Peyer's patch (tissue), 4 donors: ENCODE results near the gene AKAP3. TPM values are rescaled to one million over a fixed set of nuclear protein-coding genes. Genes with fewer than 3 reads are reported as not detected.
A peak's percentile ranks its signal among the peaks of the same experiment; 100 is the strongest.

Experiments
- DNase-seq, 3 donors: peaks; one replicate each; pipeline ENCODE4 v3.0.0-alpha.2; 2017 to 2019
- H3K27ac ChIP-seq, 4 donors: fragments of 200-600 bp; sonication (generic); one replicate each; pipeline ENCODE4 v1.5.1; 2016 to 2019
- H3K27me3 ChIP-seq, 2 donors: fragments of 200-600 bp; sonication (generic); one replicate each; pipeline ENCODE4 v1.5.1; 2019
- H3K36me3 ChIP-seq, 3 donors: fragments of 200-600 bp; sonication (generic); one replicate each; pipeline ENCODE4 v1.5.1; 2016 to 2019
- H3K4me1 ChIP-seq, 4 donors: fragments of 200-600 bp; sonication (generic); one replicate each; pipeline ENCODE4 v1.5.1; 2016 to 2019
- H3K4me3 ChIP-seq, 4 donors: fragments of 200-600 bp; sonication (generic); 1 replicate in 3 of 4; 2 replicates in 1 of 4; pipeline ENCODE4 v1.5.1; 2016 to 2019; ENCODE audit warnings: mild to moderate bottlenecking in 1 of 4
- H3K9me3 ChIP-seq, 4 donors: fragments of 200-600 bp; sonication (generic); one replicate each; pipeline ENCODE4 v1.5.1; 2016 to 2019; ENCODE audit warnings: mild to moderate bottlenecking in 1 of 4
- POLR2A ChIP-seq, 2 donors: fragments of 450-650 bp; IDR thresholded peaks; one replicate each; pipeline ENCODE4 v1.5.1; 2017; ENCODE audit warnings: antibody characterized with exemption in 2 of 2, mild to moderate bottlenecking in 2 of 2, moderate library complexity in 2 of 2
- total RNA-seq, 4 donors: library from RNA; depleted of rRNA; stranded (reverse); fragments of >200 nt; gene quantifications; one replicate each; pipeline ENCODE4 v1.1.0, GENCODE V29; 2016
- TF ChIP-seq, protein P1 (sequence below), 6 experiments: fragments of 450-650 bp in 4 of 6; fragments of 200-600 bp in 2 of 6; sonication (generic) in 1 of 6; IDR thresholded peaks; one replicate each; pipeline ENCODE4 v1.5.1; 2017 to 2019; ENCODE audit warnings: antibody characterized with exemption in 6 of 6, mild to moderate bottlenecking in 3 of 6, moderate library complexity in 1 of 6

AKAP3 gene
- total RNA-seq, 4 donors from 2014 or later = 0.67 to 3.0 (median 2.4) TPM; not detected in 1

DNA sequence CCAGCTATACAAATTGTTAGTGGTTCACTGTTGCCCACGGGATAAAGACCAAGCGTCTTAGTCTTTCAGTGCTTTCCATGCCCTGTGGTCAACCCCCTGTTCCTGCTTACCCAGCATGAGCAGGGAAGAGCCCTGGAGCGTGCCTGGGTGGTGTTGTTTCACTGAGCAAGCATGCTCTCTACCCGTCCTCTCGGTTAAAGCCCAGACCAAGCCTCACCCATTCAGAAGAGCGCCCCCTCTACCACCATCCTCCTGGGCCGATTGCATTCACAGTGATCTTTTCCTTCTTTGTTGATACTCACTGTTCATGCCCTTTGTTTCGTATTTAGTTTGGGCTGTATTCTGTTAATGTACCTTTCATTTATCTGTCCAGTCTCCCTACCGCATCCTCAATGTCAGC lies 61.7 kb downstream of the AKAP3 start:
- H3K4me1 ChIP-seq = no peaks in the 10 kb centered on the region
- H3K36me3 ChIP-seq = no peaks in the 10 kb centered on the region
- H3K4me3 ChIP-seq = no peak overlapping the region
- DNase-seq = no peak
- no peaks in the 10 kb centered on the region for H3K27me3 ChIP-seq
- H3K27ac ChIP-seq = no peak overlapping the region
- no peaks in the 10 kb centered on the region for H3K9me3 ChIP-seq
- no peak for TF ChIP-seq POLR2A (IDR thresholded peaks at IDR 0.05)
- TF ChIP-seq, protein P1, sequence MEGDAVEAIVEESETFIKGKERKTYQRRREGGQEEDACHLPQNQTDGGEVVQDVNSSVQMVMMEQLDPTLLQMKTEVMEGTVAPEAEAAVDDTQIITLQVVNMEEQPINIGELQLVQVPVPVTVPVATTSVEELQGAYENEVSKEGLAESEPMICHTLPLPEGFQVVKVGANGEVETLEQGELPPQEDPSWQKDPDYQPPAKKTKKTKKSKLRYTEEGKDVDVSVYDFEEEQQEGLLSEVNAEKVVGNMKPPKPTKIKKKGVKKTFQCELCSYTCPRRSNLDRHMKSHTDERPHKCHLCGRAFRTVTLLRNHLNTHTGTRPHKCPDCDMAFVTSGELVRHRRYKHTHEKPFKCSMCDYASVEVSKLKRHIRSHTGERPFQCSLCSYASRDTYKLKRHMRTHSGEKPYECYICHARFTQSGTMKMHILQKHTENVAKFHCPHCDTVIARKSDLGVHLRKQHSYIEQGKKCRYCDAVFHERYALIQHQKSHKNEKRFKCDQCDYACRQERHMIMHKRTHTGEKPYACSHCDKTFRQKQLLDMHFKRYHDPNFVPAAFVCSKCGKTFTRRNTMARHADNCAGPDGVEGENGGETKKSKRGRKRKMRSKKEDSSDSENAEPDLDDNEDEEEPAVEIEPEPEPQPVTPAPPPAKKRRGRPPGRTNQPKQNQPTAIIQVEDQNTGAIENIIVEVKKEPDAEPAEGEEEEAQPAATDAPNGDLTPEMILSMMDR (IDR thresholded peaks at IDR 0.05) = no peak

DNA sequence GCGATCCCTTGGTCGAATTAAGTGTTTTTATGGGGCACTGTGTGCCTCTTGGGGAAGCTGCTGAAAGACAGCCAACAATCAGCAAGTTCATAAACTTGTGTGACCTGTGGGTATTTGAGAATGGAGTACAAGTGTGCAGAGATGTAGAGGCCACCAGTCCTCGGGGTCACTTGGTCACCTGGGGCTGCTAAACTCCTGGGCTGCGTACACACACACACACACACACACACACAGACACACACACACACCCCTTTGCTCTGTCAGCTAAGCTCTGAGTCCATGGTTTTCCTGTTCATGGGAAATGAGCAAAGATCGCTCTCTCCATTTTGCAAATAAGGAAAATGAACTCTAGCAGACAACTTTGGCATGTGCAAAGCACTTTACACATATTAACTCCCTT lies 62.4 kb downstream of the AKAP3 start:
- H3K36me3 ChIP-seq = no peaks in the 10 kb centered on the region
- no peaks in the 10 kb centered on the region for H3K4me1 ChIP-seq
- H3K27me3 ChIP-seq = no peaks in the 10 kb centered on the region
- no peak overlapping the region for H3K27ac ChIP-seq
- no peak for DNase-seq
- no peak for TF ChIP-seq POLR2A (IDR thresholded peaks at IDR 0.05)
- TF ChIP-seq, protein P1 (IDR thresholded peaks at IDR 0.05) = no peak
- H3K4me3 ChIP-seq = no peak overlapping the region
- H3K9me3 ChIP-seq = no peaks in the 10 kb centered on the region

DNA sequence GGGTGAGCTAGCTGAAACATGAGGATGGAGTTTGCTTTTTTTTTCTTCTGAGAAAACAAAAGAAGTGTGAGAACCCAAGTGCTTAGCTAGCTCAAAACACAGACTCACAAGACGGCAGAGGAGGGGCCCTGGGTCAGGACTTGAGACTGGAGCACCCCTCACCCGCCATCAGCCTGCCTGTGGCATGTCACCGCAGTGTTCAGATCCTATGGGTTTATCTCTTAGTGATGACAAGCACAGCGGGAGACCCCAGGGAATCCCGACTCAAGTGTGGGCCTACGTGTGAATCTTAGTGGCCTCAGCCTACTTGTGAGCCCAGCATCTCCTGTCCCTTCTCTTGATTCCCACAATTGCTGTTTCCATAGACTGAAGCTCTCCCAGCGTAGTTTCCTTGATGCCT lies 64.0 kb downstream of the AKAP3 start:
- no peaks in the 10 kb centered on the region for H3K36me3 ChIP-seq
- no peak overlapping the region for H3K4me3 ChIP-seq
- no peaks in the 10 kb centered on the region for H3K9me3 ChIP-seq
- TF ChIP-seq POLR2A (IDR thresholded peaks at IDR 0.05) = no peak
- TF ChIP-seq, protein P1 (IDR thresholded peaks at IDR 0.05) = no peak
- no peaks in the 10 kb centered on the region for H3K27me3 ChIP-seq
- H3K4me1 ChIP-seq = no peaks in the 10 kb centered on the region
- no peak overlapping the region for H3K27ac ChIP-seq
- DNase-seq = no peak

DNA sequence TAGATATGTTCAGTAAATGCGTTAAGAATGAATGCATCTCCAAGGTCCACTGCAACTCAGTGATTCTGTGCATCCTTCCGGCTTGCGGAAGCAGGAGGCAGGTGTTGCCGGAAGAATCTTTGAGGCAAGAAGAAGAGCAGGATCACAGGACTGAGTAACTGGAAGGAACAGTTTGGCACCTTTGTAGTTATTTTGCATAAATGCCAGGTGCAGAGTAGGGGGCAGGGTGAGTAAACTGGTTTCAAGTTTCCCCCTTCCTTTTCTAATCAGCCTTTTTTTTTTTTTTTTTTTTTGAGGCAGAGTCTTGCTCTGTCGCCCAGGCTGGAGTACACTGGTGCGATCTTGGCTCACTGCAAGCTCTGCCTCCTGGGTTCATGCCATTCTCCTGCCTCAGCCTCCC lies 64.6 kb downstream of the AKAP3 start:
- H3K4me3 ChIP-seq = no peak overlapping the region
- no peaks in the 10 kb centered on the region for H3K27me3 ChIP-seq
- no peaks in the 10 kb centered on the region for H3K4me1 ChIP-seq
- no peak overlapping the region for H3K27ac ChIP-seq
- peak in 2 of 3 donors; percentile 22 to 48 for DNase-seq
- TF ChIP-seq, protein P1 (IDR thresholded peaks at IDR 0.05) = no peak
- no peak for TF ChIP-seq POLR2A (IDR thresholded peaks at IDR 0.05)
- H3K9me3 ChIP-seq = no peaks in the 10 kb centered on the region
- H3K36me3 ChIP-seq = no peaks in the 10 kb centered on the region

DNA sequence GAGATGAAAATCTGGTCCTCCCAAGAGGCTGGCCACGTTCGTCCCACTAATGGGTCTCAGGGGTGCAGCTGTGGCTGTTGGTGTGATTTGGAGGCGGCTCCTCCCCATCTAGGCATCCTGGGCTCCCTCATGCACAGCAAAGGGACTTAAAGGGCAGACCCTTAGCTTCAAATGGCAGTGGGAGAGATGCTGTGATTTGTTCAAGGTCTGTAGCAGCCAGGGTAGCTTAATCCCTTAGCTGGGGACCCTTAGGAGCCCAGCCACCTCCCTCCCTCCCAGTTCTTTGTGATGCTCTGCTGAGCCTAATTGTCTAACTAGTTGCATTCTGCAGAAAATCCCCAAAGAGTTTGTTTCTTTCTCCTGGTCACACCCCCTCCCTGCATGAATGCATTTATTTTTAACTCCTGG lies 68.6 kb downstream of the AKAP3 start:
- TF ChIP-seq, protein P1 (IDR thresholded peaks at IDR 0.05) = no peak
- TF ChIP-seq POLR2A (IDR thresholded peaks at IDR 0.05) = no peak
- Histone ChIP-seq H3K4me1 (no peaks in the 10 kb centered on the region), H3K27ac (no peak overlapping the region), H3K4me3 (no peak overlapping the region), H3K9me3 (no peaks in the 10 kb centered on the region), H3K27me3 (no peaks in the 10 kb centered on the region), H3K36me3 (no peaks in the 10 kb centered on the region)
- no peak for DNase-seq
